GM12892 (cell line): ENCODE measurements around the gene TBC1D28.
"Not testable (repeated sequence)": the region's sequence is repeated elsewhere in the genome, so short reads cannot be mapped to it uniquely, and the experiment has no call there.

Source experiments
- POLR2A ChIP-seq: IDR thresholded peaks from 2 replicates; pipeline ENCODE4 v1.6.1; 2011; ENCODE audit warnings: low read depth, low read length, control low read depth
- POLR2AphosphoS5 ChIP-seq: IDR thresholded peaks from 2 replicates; pipeline ENCODE4 v1.6.1; 2011; ENCODE audit warnings: low read depth, low read length, control low read depth

DNA sequence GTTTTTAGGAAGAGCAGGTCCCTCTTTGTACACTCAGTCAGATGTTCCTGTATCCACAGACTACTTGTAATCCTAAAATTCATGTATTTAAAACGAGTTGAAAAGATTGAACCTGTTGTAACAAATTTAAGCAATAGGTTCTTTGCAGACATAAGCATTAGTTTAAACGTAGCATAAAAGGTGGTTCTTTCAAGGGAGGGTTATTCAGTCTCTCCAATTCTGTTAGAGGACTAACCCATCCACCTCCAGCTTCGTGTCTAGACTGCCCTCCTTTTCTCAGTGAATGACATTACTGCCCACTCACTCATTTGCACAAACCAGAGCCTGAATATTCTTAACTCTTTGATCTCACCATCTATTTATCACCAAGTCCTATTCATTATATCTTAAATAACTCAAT, 38.5 kb upstream of the TBC1D28 start:
- not testable (repeated sequence) for TF ChIP-seq POLR2A, POLR2AphosphoS5
